Measurements from ENCODE around the gene FLII. TPM values are rescaled to one million over a fixed set of nuclear protein-coding genes. Genes with fewer than 3 reads are reported as not detected.

FLII gene
- total and polyA plus RNA-seq, 2 donors (not counting 3 experiments of a cell fraction or from before 2014, with no cell fraction given): 397 to 582 TPM

DNA sequence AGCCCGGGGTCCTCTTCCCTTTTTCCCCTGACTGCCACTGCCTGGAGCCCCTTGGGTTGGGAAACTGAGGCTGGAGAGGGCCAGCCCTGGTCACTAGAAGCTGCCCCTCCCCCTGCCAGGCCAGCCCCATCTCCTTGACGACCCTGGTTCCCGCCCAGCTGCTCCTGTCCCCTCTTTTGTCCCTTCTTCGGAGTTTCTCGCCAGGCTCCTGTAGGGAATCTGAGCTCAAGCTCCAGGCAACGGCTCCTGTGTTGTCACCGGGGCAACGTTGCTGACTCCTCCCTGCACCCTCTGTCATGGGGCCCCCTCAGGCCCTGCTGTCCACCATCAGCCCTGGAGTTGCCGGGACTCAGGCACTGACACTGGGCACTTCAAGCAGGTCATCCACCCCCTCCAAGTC is 27.4 kb downstream of the FLII start:
- no peaks in the 10 kb centered on the region for H3K9me1 ChIP-seq (replicated peaks; ENCODE audit: control insufficient read depth, extremely low read depth, insufficient read depth, low read length)
- intact Hi-C loops (cut with micrococcal nuclease) (no loop called here), dilution Hi-C loops (cut with MboI; ENCODE audit: extremely low pct_ligation_motif_present, low sequenced_read_pairs) (no loop called here)
- peaks cover 40% of the 10 kb centered on the region for H3K79me2 ChIP-seq (ENCODE audit: control insufficient read depth, insufficient read depth, low read length)
- FAIRE-seq (no peak), DNase-seq (ENCODE audit: low read depth, low spot score) (no peak)
- H3K36me3 ChIP-seq (ENCODE audit: control insufficient read depth in 2 of 2, extremely low read depth in 1 of 2, insufficient read depth in 2 of 2, low read length in 2 of 2): peaks cover 6 to 22% of the 10 kb centered on the region in 2 experiments
- no peak overlapping the region for H3K27ac ChIP-seq (ENCODE audit: insufficient read depth, low read depth, low read length)
- H3K4me2 ChIP-seq (ENCODE audit: insufficient read depth, low read length): no peak overlapping the region
- TF ChIP-seq CTCF (IDR thresholded peaks at IDR 0.05; ENCODE audit: extremely low read depth in 1 of 2, insufficient read depth in 1 of 2, low read depth in 1 of 2, low read length in 2 of 2) (no peak), JUN (IDR thresholded peaks at IDR 0.05; ENCODE audit: borderline replicate concordance, insufficient read depth, insufficient read length, low read depth) (no peak), MYC (IDR thresholded peaks at IDR 0.05; ENCODE audit: low read depth, low read length) (no peak), POLR2A (IDR thresholded peaks at IDR 0.05; ENCODE audit: low read depth, low read length) (no peak), EZH2 (IDR thresholded peaks at IDR 0.05; ENCODE audit: borderline replicate concordance, low read depth, low read length, severe bottlenecking) (no peak), POLR2AphosphoS5 (IDR thresholded peaks at IDR 0.05; ENCODE audit: insufficient read depth, low read depth, low read length) (no peak), FOS (IDR thresholded peaks at IDR 0.05; ENCODE audit: borderline replicate concordance, insufficient read depth, low read length) (no peak), GATA2 (IDR thresholded peaks at IDR 0.05; ENCODE audit: insufficient read depth, insufficient read length, low read depth, low read length) (no peak)
- TF ChIP-seq, protein P1, sequence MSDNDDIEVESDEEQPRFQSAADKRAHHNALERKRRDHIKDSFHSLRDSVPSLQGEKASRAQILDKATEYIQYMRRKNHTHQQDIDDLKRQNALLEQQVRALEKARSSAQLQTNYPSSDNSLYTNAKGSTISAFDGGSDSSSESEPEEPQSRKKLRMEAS (IDR thresholded peaks at IDR 0.05; ENCODE audit: insufficient read depth, insufficient read length): no peak
- peaks cover 17% of the 10 kb centered on the region for H3K4me1 ChIP-seq (ENCODE audit: control insufficient read depth, extremely low read depth, insufficient read depth, low read length)
- BruUV-seq (replicated peaks): no TSS peak
- no peaks in the 10 kb centered on the region for H3K27me3 ChIP-seq (ENCODE audit: control insufficient read depth in 2 of 2, insufficient read depth in 2 of 2, low read length in 2 of 2)
- H4K20me1 ChIP-seq (replicated peaks; ENCODE audit: control insufficient read depth, extremely low read depth, insufficient read depth, low read length): no peaks in the 10 kb centered on the region
- ChIA-PET POLR2A (no interaction called here), CTCF (no interaction called here)
- no peaks in the 10 kb centered on the region for H3K9me3 ChIP-seq (replicated peaks; ENCODE audit: control insufficient read depth, insufficient read depth, low read length)
- H2AFZ ChIP-seq (ENCODE audit: low read depth, low read length): no peak overlapping the region
- no peak overlapping the region for H3K9ac ChIP-seq (replicated peaks; ENCODE audit: extremely low read depth, insufficient read depth, low read length)
- no peak overlapping the region for H3K4me3 ChIP-seq (replicated peaks in 1 of 3; ENCODE audit: insufficient read depth in 1 of 3, low read depth in 1 of 3, low read length in 3 of 3)

Data from endothelial cell of umbilical vein (primary cell).